NCI-H146 (cell line): ENCODE data around the gene COL4A2.

Experiments
- DNase-seq: peaks from one replicate; lab custom pipeline; 2025; lab: John Stamatoyannopoulos, UW

COL4A2 gene

DNA sequence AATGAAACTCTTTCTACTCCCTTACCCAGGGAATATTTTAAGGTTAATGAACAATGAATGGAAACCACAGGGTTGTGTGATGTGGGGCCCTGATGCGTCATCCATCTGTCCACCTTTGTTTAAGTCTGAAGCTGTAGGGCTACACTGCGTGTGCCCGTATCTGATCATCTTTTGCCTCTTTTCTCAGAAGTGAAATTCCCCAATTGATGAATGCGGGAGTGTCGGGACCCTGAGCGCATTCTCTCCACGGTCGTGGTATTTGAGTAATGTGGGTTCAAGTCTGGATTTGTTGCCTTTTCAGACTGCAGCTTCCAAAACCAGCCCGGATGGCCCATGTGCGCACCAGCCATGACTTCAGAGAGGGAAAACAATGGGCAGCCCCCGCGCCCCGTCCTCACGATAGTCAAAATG is 112.3 kb downstream of the COL4A2 start:
- no peak for DNase-seq

DNA sequence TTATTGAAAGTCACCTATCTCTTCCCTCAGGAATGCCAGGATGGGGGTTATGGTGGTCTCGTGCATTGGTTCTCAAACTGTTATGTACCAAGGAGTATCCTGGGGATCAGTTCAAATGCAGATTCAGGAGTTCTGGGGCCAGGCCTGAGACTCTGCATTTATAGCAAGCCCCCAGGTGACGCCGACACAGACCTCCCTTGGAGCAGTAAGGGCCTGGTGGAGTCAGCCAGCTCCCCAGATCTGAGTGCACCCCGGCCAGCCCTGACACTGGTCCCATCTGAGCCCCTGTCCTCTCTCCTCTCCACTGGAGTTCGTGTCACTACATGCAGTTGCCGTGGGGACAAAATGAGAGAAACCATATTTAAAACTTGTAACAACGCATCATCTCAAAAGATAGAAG is 112.9 kb downstream of the COL4A2 start:
- DNase-seq, result no peak

DNA sequence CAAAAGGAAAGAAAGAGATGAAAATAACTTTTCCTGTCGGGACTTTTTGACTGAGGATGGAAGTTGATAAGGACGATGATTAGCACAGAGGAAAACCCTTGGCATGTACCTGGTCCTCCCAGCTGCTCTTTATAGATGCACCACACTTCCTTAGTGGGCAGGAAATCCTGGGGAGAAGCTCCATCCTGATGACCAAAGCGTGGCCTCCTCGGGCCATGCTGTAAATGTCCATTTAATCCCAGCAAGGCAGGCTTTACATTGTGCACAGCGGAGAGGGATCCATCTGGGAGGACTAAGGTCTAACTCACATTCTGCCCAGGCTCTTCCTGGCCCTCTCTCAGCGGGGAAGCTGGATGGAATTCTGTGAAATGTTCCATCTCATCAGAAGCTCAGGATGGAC is 113.5 kb downstream of the COL4A2 start:
- no peak for DNase-seq

DNA sequence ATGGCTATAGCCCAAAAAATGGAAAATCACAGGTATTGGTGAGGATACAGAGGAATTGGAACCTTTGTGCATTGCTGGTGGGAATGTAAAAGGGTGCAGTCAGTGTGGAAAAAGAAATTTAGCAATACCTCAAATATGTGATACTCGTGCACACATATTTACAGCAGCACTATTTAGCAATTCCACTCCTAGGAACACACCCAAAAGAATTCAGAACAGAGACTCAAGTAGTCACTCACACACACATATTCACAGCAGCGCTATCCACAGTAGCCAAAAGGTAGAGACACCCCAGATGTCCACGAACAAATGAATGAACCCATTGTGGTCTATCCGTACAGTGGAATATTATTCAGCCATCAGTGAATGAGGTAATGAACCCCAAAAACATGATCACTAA is 114.0 kb downstream of the COL4A2 start:
- DNase-seq, result no peak

DNA sequence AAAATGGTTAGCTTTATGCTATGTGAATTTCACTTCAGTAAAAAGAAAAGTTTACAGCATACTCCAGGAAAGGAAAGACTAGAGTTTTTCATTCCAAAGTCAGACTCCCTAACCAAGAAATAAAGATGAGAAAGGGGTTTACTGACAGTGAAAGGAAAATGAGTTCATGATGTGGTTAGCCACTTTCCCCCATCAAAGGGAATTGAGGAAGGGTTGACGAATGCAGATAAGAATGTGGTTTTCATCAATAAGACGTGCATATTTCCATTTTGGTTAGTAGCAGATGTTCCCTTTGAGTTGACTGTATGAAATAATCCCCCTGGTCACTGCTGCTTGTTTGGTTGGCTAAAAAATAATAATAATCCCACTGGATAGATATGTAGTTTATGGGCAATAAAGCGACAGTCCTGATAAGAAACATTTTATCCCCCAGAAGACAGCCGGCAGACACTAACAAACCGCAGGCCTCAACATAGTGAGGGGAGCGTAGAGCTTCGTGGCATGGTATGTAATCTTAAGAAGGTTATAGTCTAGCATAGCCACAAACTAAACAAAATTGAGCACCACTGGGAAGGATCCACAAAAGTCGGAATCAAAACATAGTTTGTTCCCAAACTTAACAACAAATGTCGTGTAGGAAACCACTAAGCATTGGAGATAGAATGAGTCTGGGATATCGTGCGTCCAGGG is 114.8 kb downstream of the COL4A2 start:
- no peak for DNase-seq

DNA sequence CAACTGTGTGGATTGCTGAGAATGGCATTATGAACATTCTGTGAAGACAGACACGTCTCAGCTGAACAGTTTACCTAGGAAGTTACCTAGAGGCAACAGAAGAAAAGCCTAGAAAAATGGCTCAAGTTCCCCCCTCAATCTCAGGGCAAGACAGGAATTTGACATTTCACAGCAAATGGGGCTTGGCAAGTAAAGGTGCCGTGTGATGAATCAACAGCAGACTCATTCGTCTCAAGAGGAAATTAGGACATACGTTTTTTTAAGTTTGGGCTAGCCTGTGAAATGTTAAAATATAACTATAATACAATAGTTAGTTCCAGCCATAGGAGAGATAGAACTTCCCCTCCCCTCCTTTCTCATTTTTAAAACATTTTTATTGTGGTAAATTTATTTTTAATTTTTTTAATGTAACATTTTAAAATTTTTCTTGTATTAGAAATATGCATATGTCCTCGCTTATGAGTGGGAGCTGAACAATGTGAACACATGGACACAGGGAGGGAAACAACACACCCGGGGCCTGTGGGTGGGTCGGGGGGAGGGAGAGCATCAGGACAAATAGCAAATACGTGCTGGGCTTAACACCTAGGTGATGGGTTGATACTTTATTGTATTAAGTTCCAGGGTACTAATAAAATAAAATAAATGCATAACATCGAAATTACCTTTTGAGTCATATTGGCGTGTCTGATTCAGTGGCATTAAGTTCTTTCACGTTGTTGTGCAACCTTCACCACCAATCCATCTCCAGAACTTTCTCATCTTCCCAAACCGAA is 116.0 kb downstream of the COL4A2 start:
- no peak for DNase-seq

DNA sequence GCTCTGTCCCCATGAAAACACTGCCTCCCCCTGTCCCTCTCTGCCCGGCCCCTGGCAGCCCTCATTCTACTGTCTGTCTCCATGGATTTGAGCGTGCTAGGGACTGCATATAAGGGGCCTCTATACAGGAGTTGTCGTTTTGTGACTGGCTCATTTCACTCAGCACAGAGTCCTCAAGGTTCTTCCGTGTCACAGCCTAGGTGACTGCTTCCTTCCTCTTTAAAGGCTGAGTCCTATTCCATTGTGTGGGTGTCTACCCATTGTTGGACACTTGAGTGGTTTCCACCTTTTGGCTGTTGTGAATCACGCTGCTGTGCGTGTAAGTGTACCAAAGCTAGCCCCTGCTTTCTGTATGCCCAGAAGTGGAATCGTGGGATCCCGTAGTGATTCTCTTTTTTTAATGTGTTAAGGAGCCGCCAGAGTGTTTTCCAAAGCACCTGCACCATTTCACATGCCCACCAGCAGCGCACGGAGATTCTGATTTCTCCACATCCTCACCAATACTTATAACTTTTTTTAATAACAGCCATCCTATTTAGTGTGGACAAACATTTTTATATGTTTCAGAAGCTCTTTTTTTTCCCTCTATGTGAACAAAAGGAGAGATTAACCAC is 116.7 kb downstream of the COL4A2 start:
- DNase-seq, result no peak

DNA sequence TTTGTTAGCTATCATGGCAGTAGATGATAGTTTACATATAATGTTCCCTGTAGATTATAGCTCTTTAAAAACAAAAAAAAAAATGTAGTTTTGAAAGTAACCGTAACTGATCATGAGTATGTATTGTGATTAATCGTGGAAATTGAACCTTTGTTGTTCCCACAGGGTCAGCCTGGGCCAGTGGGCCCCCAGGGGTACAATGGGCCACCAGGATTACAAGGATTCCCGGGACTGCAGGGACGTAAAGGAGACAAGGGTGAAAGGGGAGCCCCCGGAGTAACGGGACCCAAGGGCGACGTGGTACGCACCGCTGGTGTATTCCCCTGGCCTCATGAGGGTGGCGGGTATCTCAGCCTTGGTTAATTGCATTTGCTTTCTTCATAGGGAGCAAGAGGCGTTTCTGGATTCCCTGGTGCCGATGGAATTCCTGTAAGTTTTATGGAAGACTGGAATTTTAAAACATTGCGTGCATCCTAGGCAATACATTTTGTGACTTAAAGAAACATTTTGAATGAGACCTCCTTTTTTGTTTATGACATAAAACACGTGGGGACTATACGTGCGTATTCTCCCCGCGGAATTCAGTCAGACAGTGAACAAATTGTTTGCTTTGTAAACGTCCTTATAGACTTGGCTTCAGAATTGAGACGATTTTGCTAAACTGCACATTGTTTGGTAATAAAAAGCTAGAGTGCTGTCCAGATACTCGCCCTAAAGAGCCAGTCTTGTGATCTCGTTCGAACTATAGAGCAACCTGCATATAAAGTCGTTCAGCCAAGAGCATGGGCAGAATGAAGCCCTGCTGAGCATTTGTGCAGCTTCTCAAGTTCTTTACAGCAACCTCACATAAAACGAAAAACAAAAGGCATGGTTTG is 117.7 kb downstream of the COL4A2 start:
- DNase-seq, result no peak

DNA sequence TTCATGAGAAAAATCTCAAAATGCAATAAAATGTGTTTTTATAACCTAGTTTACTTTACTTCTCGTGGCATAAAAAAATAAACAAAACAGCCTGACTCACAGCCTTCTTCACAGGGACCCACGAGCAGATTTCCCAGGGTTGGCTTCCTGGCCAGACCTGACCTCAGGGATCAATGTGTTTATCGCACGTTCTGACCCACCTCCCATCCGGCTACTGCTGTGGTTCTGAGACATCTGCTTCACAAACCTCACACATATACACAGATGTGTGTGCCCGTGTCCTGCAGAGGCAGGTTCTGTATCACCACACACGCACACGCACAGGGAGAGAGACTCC is 118.3 kb downstream of the COL4A2 start:
- DNase-seq, result no peak

DNA sequence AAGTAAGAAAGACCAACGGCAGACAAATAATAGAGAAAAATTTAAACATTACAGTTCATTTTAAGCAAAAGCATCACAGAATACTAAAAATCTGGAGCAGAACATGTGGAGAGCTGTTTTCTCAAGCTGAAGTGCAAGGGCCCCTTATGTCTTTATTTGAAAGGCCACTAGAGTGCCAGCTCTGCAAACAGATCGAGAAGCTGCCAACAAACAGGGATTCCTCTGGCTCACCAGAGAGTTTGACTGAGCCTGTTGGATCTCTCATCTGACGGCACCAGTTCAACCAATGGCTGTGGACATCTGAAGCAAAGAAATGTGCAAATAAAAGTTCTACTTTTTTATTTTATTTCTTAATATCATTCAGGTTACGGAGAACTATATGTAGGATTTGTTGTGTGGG is 119.7 kb downstream of the COL4A2 start:
- DNase-seq, result peak; percentile 12

DNA sequence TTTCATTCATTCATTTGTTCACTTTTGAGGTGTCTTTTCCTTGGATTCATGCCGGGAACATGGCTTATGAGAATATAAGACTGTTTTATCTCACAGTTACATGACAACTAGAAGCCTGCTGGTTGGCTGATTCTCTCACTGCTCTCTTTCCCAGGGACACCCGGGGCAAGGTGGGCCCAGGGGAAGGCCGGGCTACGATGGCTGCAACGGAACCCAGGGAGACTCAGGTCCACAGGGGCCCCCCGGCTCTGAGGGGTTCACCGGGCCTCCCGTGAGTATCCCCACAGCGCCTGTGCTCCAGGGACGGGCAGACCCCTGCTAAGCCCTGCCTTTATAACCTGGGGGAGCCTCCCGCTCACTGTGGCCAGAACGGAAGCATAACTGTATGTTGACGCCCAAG is 121.2 kb downstream of the COL4A2 start:
- DNase-seq, result no peak

DNA sequence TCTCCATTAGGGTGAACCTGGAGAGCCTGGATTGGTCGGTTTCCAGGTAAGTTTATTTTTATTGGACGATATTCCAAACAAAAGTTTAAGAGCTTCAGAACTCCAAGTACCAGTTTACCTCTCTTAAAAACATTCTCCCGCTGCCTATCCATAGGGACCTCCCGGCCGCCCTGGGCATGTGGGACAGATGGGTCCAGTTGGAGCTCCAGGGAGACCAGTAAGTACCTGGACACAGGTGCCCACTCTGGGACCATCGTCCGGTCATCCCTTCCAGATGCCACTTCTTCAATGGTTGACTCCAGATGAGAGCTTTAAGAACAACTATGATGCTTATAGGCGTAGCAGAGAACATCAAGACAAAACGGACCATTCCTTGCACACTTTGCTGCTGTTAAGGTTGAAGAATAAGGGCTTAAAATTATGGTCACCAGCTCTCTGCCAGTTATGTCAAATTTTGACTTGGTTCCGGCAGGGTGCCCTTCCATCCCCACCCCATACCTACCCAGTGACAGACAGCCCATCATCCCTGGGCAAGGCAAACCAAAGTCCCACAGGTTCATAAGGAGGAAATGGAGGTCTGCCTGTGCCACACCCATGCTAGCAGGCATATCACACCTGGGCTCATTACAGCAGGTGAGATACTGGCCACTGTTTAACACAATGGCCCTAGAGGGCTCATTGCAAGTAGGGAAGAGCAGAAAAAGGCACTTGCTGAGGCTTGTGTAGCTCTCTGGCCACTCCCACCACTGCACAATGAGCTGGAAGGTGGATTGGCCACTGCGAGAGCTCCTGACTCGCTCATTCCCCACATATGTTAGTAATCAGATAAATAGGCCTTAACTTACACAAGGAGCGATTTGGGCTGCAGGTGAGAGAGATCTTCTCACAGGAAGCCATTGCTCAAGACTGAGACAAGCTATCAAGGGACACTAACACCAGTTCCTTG is 123.6 kb downstream of the COL4A2 start:
- DNase-seq, result no peak

DNA sequence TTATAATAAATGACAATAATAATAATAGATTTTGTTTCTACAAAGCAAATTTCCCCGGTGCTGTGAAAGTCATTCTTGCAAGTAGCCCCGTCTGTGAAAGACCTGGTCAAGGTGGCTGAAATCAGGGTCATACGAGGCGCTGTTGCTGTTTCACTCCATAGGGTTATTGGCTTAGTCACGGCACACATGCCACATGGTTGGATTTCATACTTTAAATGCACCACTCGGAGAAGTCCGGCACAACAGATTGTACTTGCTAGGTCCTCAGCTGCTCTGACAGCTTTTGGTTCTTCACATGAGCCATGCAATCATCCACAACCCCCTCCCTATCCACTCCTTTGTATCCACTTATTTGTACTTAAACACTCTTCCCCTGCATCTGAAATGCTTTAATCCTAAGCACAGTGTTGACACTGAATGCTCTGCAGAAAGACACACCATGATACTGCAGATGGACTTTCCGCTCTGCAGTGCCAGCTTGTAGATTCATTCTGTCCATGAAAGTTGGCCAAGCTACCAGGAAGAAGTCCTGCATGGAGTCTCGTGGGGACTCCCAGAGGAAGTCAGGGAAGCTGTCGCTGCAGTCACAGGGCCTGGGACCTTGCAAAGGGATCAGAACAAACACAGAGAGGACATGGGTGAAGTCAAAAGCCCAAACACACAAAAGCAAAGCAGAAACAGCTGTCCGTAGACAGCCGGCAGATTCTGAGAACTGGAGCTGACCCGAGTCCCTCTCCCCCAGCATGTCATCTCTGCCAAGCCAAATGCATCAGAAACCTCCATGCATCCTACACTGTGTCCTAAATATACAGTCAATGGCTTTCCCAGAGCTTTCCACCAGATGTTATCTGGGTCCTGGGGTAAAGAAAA is 124.6 kb downstream of the COL4A2 start:
- DNase-seq, result no peak

DNA sequence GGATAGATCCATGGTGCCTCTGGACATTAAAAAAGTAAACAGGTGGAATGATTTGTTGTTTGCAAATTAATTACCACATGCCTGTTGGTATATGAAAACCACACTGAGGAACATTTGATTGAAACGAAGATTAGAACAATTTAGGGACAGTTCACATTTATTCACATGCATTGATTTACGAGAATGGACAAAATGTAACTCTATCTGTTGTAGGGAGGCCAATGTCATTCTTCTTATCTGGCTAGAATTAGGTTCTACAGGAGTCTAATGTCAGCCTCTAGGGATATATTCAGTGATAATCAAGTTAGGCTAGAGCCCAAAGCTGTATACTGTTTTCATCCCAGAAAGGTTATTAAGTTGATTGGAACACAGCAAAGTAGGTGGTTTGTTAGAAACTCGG is 125.4 kb downstream of the COL4A2 start:
- DNase-seq, result no peak

DNA sequence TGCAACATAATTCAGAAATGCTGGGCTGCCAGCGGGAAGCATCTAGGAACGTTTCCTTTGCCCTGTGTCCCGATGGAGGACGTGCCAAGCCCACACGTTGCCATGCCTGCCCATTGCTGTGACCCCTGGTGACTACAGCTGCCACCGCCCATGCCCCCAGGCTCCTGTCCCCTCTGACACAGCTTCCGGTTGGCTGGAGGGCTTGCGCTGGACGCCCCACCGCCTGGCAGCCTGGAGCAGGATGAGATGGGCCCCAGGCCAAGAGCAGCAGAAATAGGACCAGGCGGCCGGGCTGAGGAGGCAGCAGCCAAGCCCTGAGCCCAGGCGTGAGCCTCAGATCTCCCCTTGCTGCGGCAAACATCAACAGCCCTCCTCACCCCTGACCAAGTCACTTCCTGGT is 125.9 kb downstream of the COL4A2 start:
- DNase-seq, result no peak

DNA sequence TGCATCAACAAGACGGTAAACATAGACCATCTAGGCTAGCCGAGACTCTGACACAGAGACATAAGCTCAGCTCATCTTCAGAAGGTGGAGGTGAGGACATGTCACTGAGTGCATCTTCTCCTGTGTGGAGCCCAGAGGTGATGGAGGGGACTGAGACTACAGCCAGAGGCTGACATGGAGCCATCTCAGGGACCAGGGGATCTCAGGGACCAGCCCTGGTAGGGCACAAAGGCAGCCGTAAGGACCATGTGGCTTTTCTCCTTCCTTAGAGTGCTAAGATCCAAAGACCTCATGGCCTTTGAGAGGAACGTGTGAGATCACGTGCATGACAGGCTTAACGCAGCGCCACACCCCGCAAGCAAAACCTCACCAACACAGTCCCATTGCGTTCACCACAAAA is 127.5 kb downstream of the COL4A2 start:
- no peak for DNase-seq

DNA sequence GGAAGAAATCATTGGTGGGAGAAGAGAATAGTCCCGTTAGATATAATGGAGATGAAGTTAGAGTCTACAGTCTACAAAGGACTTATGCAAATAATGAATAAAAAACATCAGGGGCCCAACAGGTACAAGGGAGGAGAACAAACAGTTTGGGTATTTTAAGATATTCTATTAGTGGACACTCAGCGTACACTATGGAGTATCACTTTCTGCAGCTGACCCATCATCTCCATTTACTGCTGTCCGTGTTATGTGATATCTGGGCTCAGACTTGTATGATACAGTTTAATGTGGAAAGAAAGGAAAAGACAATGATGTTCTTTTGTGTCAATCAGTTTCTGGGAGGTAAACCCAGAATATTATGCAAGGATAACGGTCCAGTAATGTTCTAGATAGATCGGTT is 128.2 kb downstream of the COL4A2 start:
- DNase-seq, result no peak

DNA sequence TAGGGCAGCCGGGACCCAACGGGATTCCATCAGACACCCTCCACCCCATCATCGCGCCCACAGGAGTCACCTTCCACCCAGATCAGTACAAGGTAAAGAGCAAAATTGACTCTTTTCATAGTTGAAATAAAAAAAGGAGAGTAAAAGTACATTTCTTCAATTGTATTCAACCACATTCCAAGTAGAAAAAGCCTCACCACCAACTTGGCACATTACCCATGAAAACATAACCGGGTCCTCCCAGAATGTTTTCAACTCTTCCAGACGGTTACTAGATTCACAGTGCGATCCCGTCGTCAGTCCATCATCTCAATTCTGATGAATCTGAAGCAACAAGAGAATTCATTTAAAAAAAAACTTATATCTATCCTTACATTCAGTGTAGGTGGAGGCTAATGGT is 129.2 kb downstream of the COL4A2 start:
- DNase-seq, result no peak

DNA sequence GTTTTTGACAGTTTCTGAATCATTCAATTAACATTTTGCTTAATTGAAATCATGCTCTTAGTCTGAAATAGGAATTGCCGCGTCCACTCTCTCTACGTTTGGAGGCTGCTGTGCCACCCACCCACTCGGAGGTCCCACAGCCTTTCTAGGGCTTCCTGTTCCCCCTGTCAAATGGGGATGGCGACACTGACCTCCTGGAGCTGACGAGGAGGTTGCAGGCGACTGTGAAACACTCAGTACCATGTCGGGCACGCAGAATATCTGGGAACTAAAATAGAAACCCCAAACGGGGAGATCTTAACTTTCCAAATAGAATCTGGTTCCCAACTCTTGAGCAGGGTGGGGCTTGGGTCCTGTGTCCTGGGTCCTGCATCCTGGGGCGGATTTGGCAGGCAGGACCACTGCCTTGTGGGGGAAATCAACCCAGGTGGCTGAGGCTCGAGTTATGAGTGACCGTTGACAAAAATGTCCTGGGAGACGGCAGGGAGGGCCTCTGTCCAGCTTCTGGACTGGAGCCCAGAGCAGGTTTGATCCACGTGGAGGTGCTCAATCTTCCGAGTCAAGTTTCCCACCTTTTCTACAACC is 129.8 kb downstream of the COL4A2 start:
- DNase-seq, result no peak

DNA sequence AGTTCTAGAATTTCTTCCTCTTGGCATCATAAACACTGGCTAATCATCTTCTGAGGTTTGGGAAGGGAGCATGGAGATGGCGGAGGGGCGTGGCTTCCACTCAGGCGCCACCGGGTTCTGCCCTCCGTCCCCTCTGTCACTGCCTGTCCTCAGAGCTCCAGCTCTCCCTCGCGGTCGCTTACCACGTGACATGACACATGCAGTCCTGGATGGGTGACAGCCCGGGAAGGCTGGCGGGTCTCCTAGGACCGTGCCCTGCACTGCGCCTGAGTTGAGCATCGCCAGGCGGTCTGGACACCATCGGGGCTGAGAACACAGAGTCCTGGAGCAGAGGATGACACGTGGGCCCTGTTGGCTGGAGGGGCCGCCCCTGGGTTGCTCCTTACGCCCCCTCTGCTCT is 131.1 kb downstream of the COL4A2 start:
- no peak for DNase-seq
